ENCODE results near the gene TMEM158.

GRCh38 chr3:45181496-45181895 is 44.6 kb downstream of the TMEM158 start:
- TF ChIP-seq EGR1 (IDR thresholded peaks at IDR 0.05; ENCODE audit: borderline replicate concordance, low read depth, low read length): no peak
- TF ChIP-seq TEAD4 (IDR thresholded peaks at IDR 0.05; ENCODE audit: low read depth, low read length): no peak

Data from H1 (cell line).